CD14-positive monocyte (primary cell): Measurements from ENCODE around the gene TBL3. TPM values are rescaled to one million over a fixed set of nuclear protein-coding genes. Genes with fewer than 3 reads are reported as not detected.
"Not testable (repeated sequence)": the region's sequence is repeated elsewhere in the genome, so short reads cannot be mapped to it uniquely, and the experiment has no call there.

Experiments used
- DNase-seq, 3 donors: peaks; one replicate each; pipeline ENCODE4 v3.0.0-alpha.2; 2011 to 2022
- H2AFZ ChIP-seq: 2 replicates; pipeline ENCODE4 v1.6.0; 2012; ENCODE audit warnings: mild to moderate bottlenecking, low read depth, low read length, inconsistent platforms; ENCODE audit not compliant: insufficient read depth, poor library complexity, severe bottlenecking
- H3K27ac ChIP-seq, 2 donors: 1 replicate in 1 of 2; 2 replicates in 1 of 2; pipeline ENCODE4 v1.5.1; 2012 to 2013; ENCODE audit warnings: low read length in 2 of 2, control low read depth in 1 of 2, inconsistent platforms in 1 of 2, low read depth in 1 of 2, mild to moderate bottlenecking in 1 of 2
- H3K27me3 ChIP-seq, 2 donors: one replicate each; pipeline versions ENCODE4 v1.6.0 to v1.6.1; 2011 to 2013; ENCODE audit warnings: low read length in 2 of 2; ENCODE audit not compliant: control insufficient read depth in 2 of 2, insufficient read depth in 2 of 2
- H3K36me3 ChIP-seq, 2 donors: replicated peaks in 1 of 2; 1 replicate in 1 of 2; 2 replicates in 1 of 2; pipeline versions ENCODE4 v1.5.1 to v1.6.1; 2012 to 2013; ENCODE audit warnings: low read length in 2 of 2, control low read depth in 1 of 2, inconsistent platforms in 1 of 2, mild to moderate bottlenecking in 1 of 2; ENCODE audit not compliant: insufficient read depth in 2 of 2, control insufficient read depth in 1 of 2
- H3K4me1 ChIP-seq, 2 donors: 1 replicate in 1 of 2; 2 replicates in 1 of 2; pipeline versions ENCODE4 v1.5.1 to v1.6.1; 2012 to 2013; ENCODE audit warnings: low read length in 2 of 2, control low read depth in 1 of 2, inconsistent platforms in 1 of 2, mild to moderate bottlenecking in 1 of 2, moderate library complexity in 1 of 2; ENCODE audit not compliant: insufficient read depth in 2 of 2, control insufficient read depth in 1 of 2
- H3K4me2 ChIP-seq: replicated peaks from 2 replicates; pipeline ENCODE3; 2012; ENCODE audit warnings: low read length, moderate library complexity, mild to moderate bottlenecking; ENCODE audit not compliant: poor library complexity, severe bottlenecking; ENCODE audit errors: extremely low read depth
- H3K4me3 ChIP-seq, 3 experiments: fragments of 200-600 bp in 1 of 3; sonication (generic) in 1 of 3; replicated peaks in 1 of 3; 1 replicate in 2 of 3; 2 replicates in 1 of 3; pipeline ENCODE4 v1.5.1; 2011 to 2013; ENCODE audit warnings: low read length in 3 of 3, mild to moderate bottlenecking in 3 of 3, control low read depth in 2 of 3, low read depth in 2 of 3, inconsistent platforms in 1 of 3, moderate library complexity in 1 of 3
- H3K79me2 ChIP-seq: 2 replicates; pipeline ENCODE4 v1.6.0; 2012; ENCODE audit warnings: mild to moderate bottlenecking, control low read depth, inconsistent platforms, low read length, moderate library complexity; ENCODE audit not compliant: insufficient read depth
- H3K9ac ChIP-seq: 2 replicates; pipeline ENCODE4 v1.6.0; 2017; ENCODE audit warnings: low read length, mild to moderate bottlenecking; ENCODE audit not compliant: insufficient read depth, poor library complexity, severe bottlenecking
- H3K9me3 ChIP-seq, 2 donors: replicated peaks in 1 of 2; 1 replicate in 1 of 2; 2 replicates in 1 of 2; pipeline versions ENCODE4 v1.5.1 to v1.6.1; 2012 to 2013; ENCODE audit warnings: low read length in 2 of 2, control low read depth in 1 of 2; ENCODE audit not compliant: control insufficient read depth in 1 of 2, insufficient read depth in 1 of 2
- H4K20me1 ChIP-seq: 2 replicates; pipeline ENCODE4 v1.6.0; 2012; ENCODE audit warnings: mild to moderate bottlenecking, low read length, control low read depth, moderate library complexity; ENCODE audit not compliant: insufficient read depth
- H3K27ac Mint-ChIP-seq, 7 donors: one replicate each; pipeline ENCODE4 v1.8.0; 2020; ENCODE audit warnings: mild to moderate bottlenecking in 7 of 7, mixed read lengths in 7 of 7, moderate library complexity in 6 of 7, inconsistent platforms in 2 of 7
- H3K27me3 Mint-ChIP-seq, 3 donors: one replicate each; pipeline ENCODE4 v1.8.0; 2021 to 2022; ENCODE audit warnings: low read depth in 3 of 3, mild to moderate bottlenecking in 3 of 3, mixed read lengths in 3 of 3, moderate library complexity in 3 of 3, inconsistent platforms in 1 of 3
- H3K36me3 Mint-ChIP-seq, 2 donors: one replicate each; pipeline ENCODE4 v1.8.0; 2020; ENCODE audit warnings: mixed read lengths in 2 of 2, inconsistent platforms in 1 of 2, mild to moderate bottlenecking in 1 of 2
- H3K4me1 Mint-ChIP-seq: one replicate; pipeline ENCODE4 v1.8.0; 2020; ENCODE audit warnings: mild to moderate bottlenecking, mixed read lengths
- H3K4me3 Mint-ChIP-seq, 2 donors: one replicate each; pipeline ENCODE4 v1.8.0; 2020; ENCODE audit warnings: mild to moderate bottlenecking in 2 of 2, mixed read lengths in 2 of 2, moderate library complexity in 1 of 2
- H3K9me3 Mint-ChIP-seq, 7 donors: one replicate each; pipeline ENCODE4 v1.8.0; 2020 to 2022; ENCODE audit warnings: mixed read lengths in 7 of 7, mild to moderate bottlenecking in 6 of 7, moderate library complexity in 6 of 7, inconsistent platforms in 2 of 7
- CTCF ChIP-seq: fragments of 200-600 bp; IDR thresholded peaks from one replicate; pipeline ENCODE4 v1.8.0; 2022; ENCODE audit warnings: antibody characterized with exemption, mild to moderate bottlenecking
- WGBS: methylation state at CpG from one replicate; pipeline ENCODE4 v1.1.5; 2013; ENCODE audit warnings: missing lambda C conversion rate; ENCODE audit not compliant: insufficient coverage; 5-methylcytosine and 5-hydroxymethylcytosine counted together
- intact Hi-C, 2 donors: fragments of 100-400 bp; cut with micrococcal nuclease; formaldehyde crosslinking; loops; one replicate each; pipeline versions ENCODE4 v1.15.0 to v1.15.1; 2023
- polyA plus RNA-seq, 3 donors: library from polyadenylated mRNA; depleted of rRNA in 1 of 3; unstranded in 2 of 3; stranded (reverse) in 1 of 3; fragments of 300-500 nt in 2 of 3; fragments of >200 nt in 1 of 3; fragmentation: Illumina TruSeq in 2 of 3; gene quantifications; 1 replicate in 2 of 3; 2 replicates in 1 of 3; pipeline ENCODE4 v1.2.3, GENCODE V29; 2012 to 2021

The TBL3 gene
- polyA plus RNA-seq, 3 donors, result 33.9 to 37.8 (median 36.0) TPM

DNA sequence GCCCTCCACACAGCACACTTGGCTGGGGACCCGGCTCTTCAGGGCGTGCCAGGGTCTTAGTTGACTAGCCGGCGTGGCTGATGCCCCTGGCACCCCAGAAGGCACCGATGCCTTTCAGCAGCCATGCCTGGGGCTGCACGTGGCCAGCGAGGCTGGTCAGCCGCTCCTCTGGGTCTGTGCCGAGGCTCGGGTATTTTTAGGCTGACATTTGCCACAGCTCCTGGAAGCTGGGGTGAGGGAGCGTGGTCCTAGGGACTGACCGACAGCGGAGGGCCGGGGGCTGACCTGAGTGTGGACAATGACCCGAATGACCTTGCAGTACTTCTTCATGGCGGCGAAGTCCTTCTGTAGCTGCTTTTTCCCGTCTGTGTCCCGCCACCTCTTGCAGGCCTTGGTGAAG lies 21.3 kb upstream of the TBL3 start:
- H3K27ac ChIP-seq, result no peak overlapping the region
- Mint-ChIP-seq H3K9me3 (no peaks in the 10 kb centered on the region), H3K27ac (no peak overlapping the region), H3K4me1 (no peaks in the 10 kb centered on the region), H3K36me3 (no peaks in the 10 kb centered on the region), H3K27me3 (peaks cover 4 to 16% (median 15%) of the 10 kb centered on the region in 3 donors), H3K4me3 (no peak overlapping the region)
- no peaks in the 10 kb centered on the region for H3K36me3 ChIP-seq
- DNase-seq, result no peak
- H3K9ac ChIP-seq, result no peak overlapping the region
- no peak overlapping the region for H3K4me3 ChIP-seq
- no peak overlapping the region for H2AFZ ChIP-seq
- no peaks in the 10 kb centered on the region for H4K20me1 ChIP-seq
- H3K27me3 ChIP-seq, result no peaks in the 10 kb centered on the region
- 98% methylated on average over 19 of the region's 19 CpGs for WGBS
- intact Hi-C loops, result no loop called here
- no peaks in the 10 kb centered on the region for H3K9me3 ChIP-seq
- H3K4me2 ChIP-seq, result no peak overlapping the region
- no peaks in the 10 kb centered on the region for H3K79me2 ChIP-seq
- no peaks in the 10 kb centered on the region for H3K4me1 ChIP-seq
- no peak for TF ChIP-seq CTCF

DNA sequence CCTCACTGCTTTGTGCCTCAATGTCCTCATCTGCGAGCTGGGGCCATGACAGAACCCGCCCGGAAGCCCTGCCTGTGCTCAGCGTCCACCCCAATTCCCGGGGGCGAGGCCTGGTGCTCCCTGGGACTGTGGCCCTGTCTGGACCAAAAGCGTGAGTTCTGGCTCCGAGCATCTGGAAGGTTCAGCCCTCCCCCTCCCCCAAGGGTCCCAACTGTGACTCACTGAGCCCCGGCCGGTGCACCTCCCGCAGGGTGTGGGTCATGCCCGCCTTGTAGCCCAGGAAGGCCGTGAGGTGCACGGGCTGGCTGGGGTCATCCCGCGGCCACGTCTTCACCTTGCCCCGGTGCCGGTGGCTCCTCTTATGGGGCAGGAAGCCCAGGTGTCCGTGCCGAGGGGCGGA lies 18.1 kb upstream of the TBL3 start:
- Mint-ChIP-seq H3K27ac (no peak overlapping the region), H3K4me3 (no peak overlapping the region), H3K36me3 (no peaks in the 10 kb centered on the region), H3K4me1 (peaks cover 2% of the 10 kb centered on the region), H3K9me3 (peaks cover 0 to 8% (median 0%) of the 10 kb centered on the region in 7 donors), H3K27me3 (peaks cover 8 to 39% (median 32%) of the 10 kb centered on the region in 3 donors)
- Histone ChIP-seq H3K9me3 (no peaks in the 10 kb centered on the region), H3K27ac (no peak overlapping the region), H3K79me2 (no peaks in the 10 kb centered on the region), H2AFZ (no peak overlapping the region), H3K4me3 (no peak overlapping the region), H3K4me2 (no peak overlapping the region), H4K20me1 (no peaks in the 10 kb centered on the region), H3K9ac (no peak overlapping the region), H3K4me1 (peaks cover under 1 to 3% of the 10 kb centered on the region in 2 donors), H3K36me3 (no peaks in the 10 kb centered on the region), H3K27me3 (no peaks in the 10 kb centered on the region)
- no peak for TF ChIP-seq CTCF
- WGBS, result 91% methylated on average over 21 of the region's 22 CpGs
- DNase-seq, result no peak
- intact Hi-C loops, result no loop called here

GRCh38 chr16:1957434-1958142 lies 14.3 kb upstream of the TBL3 start:
- H3K9me3 Mint-ChIP-seq, H3K4me3 Mint-ChIP-seq, H3K27ac Mint-ChIP-seq, intact Hi-C loops, H3K27me3 ChIP-seq, H3K9ac ChIP-seq, H2AFZ ChIP-seq, H3K9me3 ChIP-seq, H3K4me2 ChIP-seq, DNase-seq, H3K4me3 ChIP-seq, H3K27ac ChIP-seq: not testable (repeated sequence)
- peaks cover 8 to 37% (median 28%) of the 10 kb centered on the region in 3 donors for H3K27me3 Mint-ChIP-seq
- Histone ChIP-seq H3K79me2 (peaks cover 19% of the 10 kb centered on the region), H3K36me3 (peaks cover 16% of the 10 kb centered on the region in 2 donors), H3K4me1 (peaks cover 21 to 29% of the 10 kb centered on the region in 2 donors), H4K20me1 (peaks cover 18% of the 10 kb centered on the region)
- WGBS, result 97% methylated on average over 16 of the region's 22 CpGs
- peaks cover 15 to 16% of the 10 kb centered on the region in 2 donors for H3K36me3 Mint-ChIP-seq
- H3K4me1 Mint-ChIP-seq, result peaks cover 23% of the 10 kb centered on the region
